HCT116 (cell line): ENCODE data around the gene SVIL. TPM values are rescaled to one million over a fixed set of nuclear protein-coding genes. Genes with fewer than 3 reads are reported as not detected.
A peak's percentile ranks its signal among the peaks of the same experiment; 100 is the strongest.

Experiments
- ATAC-seq: fragments of 200-7000 bp; cut with Tn5 transposase; 2 replicates; pipeline ENCODE4 v1.9.1; 2020; ENCODE audit warnings: mild to moderate bottlenecking, moderate library complexity
- Bru-seq: library from RNA; stranded (reverse); fragments of 400-500 nt; gene quantifications from one replicate; lab custom pipeline; 2021; lab: Mats Ljungman, UMichigan
- BruChase-seq, 2 experiments: library from RNA; stranded (reverse); fragments of 400-500 nt; gene quantifications; one replicate each; lab custom pipeline; 2021; lab: Mats Ljungman, UMichigan
- BruUV-seq: library from RNA; stranded (reverse); fragments of 400-500 nt; replicated peaks from 2 replicates; lab custom pipeline; 2021; lab: Mats Ljungman, UMichigan
- CTCF ChIA-PET: fragments of 300-600 bp; sonication (Branson Sonifier 250); formaldehyde crosslinking; loops from one replicate; lab custom pipeline; 2021; ENCODE audit warnings: antibody characterized with exemption; lab: Charles Lee
- POLR2A ChIA-PET: fragments of 300-600, 350-600 bp; sonication (Branson Sonifier 250); formaldehyde crosslinking; loops from one replicate; lab custom pipeline; 2021; ENCODE audit warnings: antibody characterized with exemption; lab: Charles Lee
- RAD21 ChIA-PET, 2 experiments: fragments of 300-600 bp; sonication (Branson Sonifier 250); formaldehyde crosslinking; loops; one replicate each; lab custom pipeline; 2023; ENCODE audit warnings: low total read pairs in 2 of 2; ENCODE audit not compliant: uncharacterized antibody in 2 of 2, unreplicated experiment in 2 of 2, low non-redundant PET in 1 of 2; lab: Charles Lee
- DNase-seq: peaks from one replicate; pipeline ENCODE4 v3.0.0-alpha.2; 2010; ENCODE audit warnings: low read depth, low spot score
- H2AFZ ChIP-seq: fragments of 200-600 bp; shearing (Covaris generic), sonication (generic); 2 replicates; pipeline ENCODE4 v1.6.1; 2017; ENCODE audit warnings: low read depth, mixed run types, mixed read lengths, antibody characterized with exemption, low read length; ENCODE audit not compliant: poor library complexity, severe bottlenecking
- H3K27ac ChIP-seq: 2 replicates; pipeline ENCODE4 v1.5.1; 2012; ENCODE audit warnings: low read depth, low read length
- H3K27me3 ChIP-seq: fragments of 200-600 bp; sonication (generic); 2 replicates; pipeline ENCODE4 v1.6.1; 2016; ENCODE audit warnings: mixed run types, low read length, mixed read lengths; ENCODE audit not compliant: insufficient read depth
- H3K36me3 ChIP-seq, 2 experiments: fragments of 200-500 bp in 1 of 2; fragments of 200-600 bp in 1 of 2; sonication (Bioruptor generic) in 1 of 2; sonication (generic) in 1 of 2; 2 replicates each; pipeline versions ENCODE4 v1.5.1 to v1.6.1; 2014 to 2016; ENCODE audit warnings: low read length in 2 of 2, inconsistent platforms in 1 of 2, mixed read lengths in 1 of 2, mixed run types in 1 of 2; ENCODE audit not compliant: insufficient read depth in 2 of 2, control insufficient read depth in 1 of 2
- H3K4me1 ChIP-seq, 2 experiments: fragments of 200-600 bp in 1 of 2; sonication (generic) in 1 of 2; 2 replicates each; pipeline versions ENCODE4 v1.5.1 to v1.6.1; 2012 to 2017; ENCODE audit warnings: low read length in 2 of 2, inconsistent platforms in 1 of 2, mild to moderate bottlenecking in 1 of 2, mixed read lengths in 1 of 2, mixed run types in 1 of 2, moderate library complexity in 1 of 2; ENCODE audit not compliant: insufficient read depth in 2 of 2, control insufficient read depth in 1 of 2
- H3K4me2 ChIP-seq: fragments of 200-600 bp; sonication (generic); 2 replicates; pipeline ENCODE4 v1.6.1; 2017; ENCODE audit warnings: mixed run types, low read length, mixed read lengths
- H3K4me3 ChIP-seq, 2 experiments: fragments of 200-600 bp in 1 of 2; sonication (generic) in 1 of 2; replicated peaks in 1 of 2; 2 replicates each; pipeline ENCODE4 v1.5.1; 2011 to 2016; ENCODE audit warnings: low read length in 2 of 2, control low read depth in 1 of 2, low read depth in 1 of 2, mild to moderate bottlenecking in 1 of 2, mixed read lengths in 1 of 2, mixed run types in 1 of 2
- H3K79me2 ChIP-seq: fragments of 200-600 bp; sonication (generic); 2 replicates; pipeline ENCODE4 v1.6.1; 2017; ENCODE audit warnings: mild to moderate bottlenecking, mixed run types, low read length, moderate library complexity, mixed read lengths; ENCODE audit not compliant: insufficient read depth
- H3K9ac ChIP-seq: fragments of 200-600 bp; sonication (generic); 2 replicates; pipeline ENCODE4 v1.6.1; 2016; ENCODE audit warnings: low read length, mixed read lengths
- H3K9me2 ChIP-seq: fragments of 200-600 bp; sonication (generic), shearing (Covaris generic); 2 replicates; pipeline ENCODE4 v1.6.1; 2017; ENCODE audit warnings: mixed run types, mild to moderate bottlenecking, moderate library complexity; ENCODE audit not compliant: insufficient read depth
- H3K9me3 ChIP-seq, 2 experiments: fragments of 200-500 bp in 1 of 2; fragments of 200-600 bp in 1 of 2; sonication (Bioruptor generic) in 1 of 2; sonication (generic) in 1 of 2; 2 replicates each; pipeline ENCODE4 v1.6.1; 2014 to 2017; ENCODE audit warnings: low read length in 2 of 2, mixed read lengths in 2 of 2, inconsistent platforms in 1 of 2, low read depth in 1 of 2, mild to moderate bottlenecking in 1 of 2, mixed run types in 1 of 2, moderate library complexity in 1 of 2; ENCODE audit not compliant: control insufficient read depth in 1 of 2, insufficient read depth in 1 of 2
- H4K20me1 ChIP-seq: fragments of 200-600 bp; sonication (generic), shearing (Covaris generic); 2 replicates; pipeline ENCODE4 v1.6.1; 2017; ENCODE audit warnings: mixed run types, mild to moderate bottlenecking, moderate library complexity; ENCODE audit not compliant: insufficient read depth
- ATF3 ChIP-seq: IDR thresholded peaks from 2 replicates; pipeline ENCODE4 v1.6.1; 2012
- CBX3 ChIP-seq: IDR thresholded peaks from 2 replicates; pipeline ENCODE4 v1.6.1; 2012; ENCODE audit warnings: low read depth
- CEBPB ChIP-seq: IDR thresholded peaks from 2 replicates; pipeline ENCODE4 v1.6.1; 2012; ENCODE audit warnings: low read depth
- EGR1 ChIP-seq: IDR thresholded peaks from 2 replicates; pipeline ENCODE4 v1.6.1; 2012; ENCODE audit warnings: low read depth
- ELF1 ChIP-seq: IDR thresholded peaks from 2 replicates; pipeline ENCODE4 v1.6.1; 2012; ENCODE audit warnings: low read depth, borderline replicate concordance
- EZH2 ChIP-seq: fragments of 200-600 bp; sonication (generic); IDR thresholded peaks from 2 replicates; pipeline ENCODE4 v1.6.1; 2017; ENCODE audit warnings: antibody characterized with exemption, mixed run types
- EZH2phosphoT487 ChIP-seq: fragments of 200-600 bp; IDR thresholded peaks from 2 replicates; pipeline ENCODE4 v1.6.1; 2018; ENCODE audit warnings: antibody characterized with exemption, borderline replicate concordance
- FOSL1 ChIP-seq: IDR thresholded peaks from 2 replicates; pipeline ENCODE4 v1.6.1; 2012; ENCODE audit warnings: low read depth
- JUND ChIP-seq: IDR thresholded peaks from 2 replicates; pipeline ENCODE4 v1.6.1; 2012
- POLR2A ChIP-seq: IDR thresholded peaks from 2 replicates; pipeline ENCODE4 v1.7.0; 2011; ENCODE audit warnings: borderline replicate concordance; ENCODE audit not compliant: insufficient read depth, insufficient read length; ENCODE audit errors: extremely low read depth
- RAD21 ChIP-seq: IDR thresholded peaks from 2 replicates; pipeline ENCODE4 v1.6.1; 2012; ENCODE audit warnings: low read depth, mild to moderate bottlenecking
- REST ChIP-seq: IDR thresholded peaks from 2 replicates; pipeline ENCODE4 v1.6.1; 2012; ENCODE audit warnings: low read depth
- SP1 ChIP-seq: IDR thresholded peaks from 2 replicates; pipeline ENCODE4 v1.6.1; 2012; ENCODE audit warnings: low read depth
- SRF ChIP-seq: IDR thresholded peaks from 2 replicates; pipeline ENCODE4 v1.6.1; 2012; ENCODE audit warnings: low read depth
- TCF7L2 ChIP-seq: IDR thresholded peaks from 2 replicates; pipeline ENCODE4 v1.7.0; 2011; ENCODE audit warnings: borderline replicate concordance, inconsistent platforms; ENCODE audit not compliant: insufficient read depth, insufficient read length; ENCODE audit errors: extremely low read depth
- YY1 ChIP-seq: IDR thresholded peaks from 2 replicates; pipeline ENCODE4 v1.6.1; 2011; ENCODE audit warnings: low read length, low read depth, moderate library complexity, mild to moderate bottlenecking; ENCODE audit not compliant: insufficient replicate concordance; ENCODE audit errors: extremely low read depth
- ZFX ChIP-seq: fragments of 450-650 bp; IDR thresholded peaks from 2 replicates; pipeline ENCODE4 v1.6.1; 2017
- ZNF274 ChIP-seq: fragments of 200-500 bp; sonication (Bioruptor generic); IDR thresholded peaks from 2 replicates; pipeline ENCODE4 v1.6.1; 2014; ENCODE audit warnings: mild to moderate bottlenecking, low read depth, low read length, inconsistent platforms
- intact Hi-C: fragments of 100-400 bp; cut with micrococcal nuclease; formaldehyde crosslinking; loops from 2 replicates; pipeline ENCODE4 v1.10.0; 2022
- long read RNA-seq: library from polyadenylated mRNA; unstranded; transcript quantifications from one replicate; pipeline ENCODE4 v2.0.0, GENCODE V29; 2021; ENCODE audit not compliant: unreplicated experiment
- polyA plus RNA-seq: library from polyadenylated mRNA; unstranded; fragments of >200 nt; gene quantifications from 2 replicates; pipeline ENCODE4 v1.2.1, GENCODE V29; 2012; ENCODE audit warnings: missing spikeins
- total RNA-seq: library from RNA; stranded (reverse); gene quantifications from one replicate; pipeline ENCODE4 v1.2.1, GENCODE V29; 2021; ENCODE audit not compliant: unreplicated experiment
- TF ChIP-seq, protein P1 (sequence below): IDR thresholded peaks from 2 replicates; pipeline ENCODE4 v1.6.1; 2011; ENCODE audit warnings: mild to moderate bottlenecking, low read length, moderate library complexity; ENCODE audit not compliant: insufficient replicate concordance; ENCODE audit errors: extremely low read depth
- TF ChIP-seq, protein P2 (sequence below): IDR thresholded peaks from 2 replicates; pipeline ENCODE4 v1.6.1; 2012

SVIL gene
- 27.0 TPM for total RNA-seq
- polyA plus RNA-seq = 6.3 and 9.3 TPM in 2 replicates
- percentile 75 among the genes with signal in this experiment for Bru-seq, nascent RNA
- BruChase-seq, experiment 1, labeled RNA remaining after a 6-hour chase = percentile 65 among the genes with signal in this experiment
- BruChase-seq, experiment 2, labeled RNA remaining after a 2-hour chase = percentile 66 among the genes with signal in this experiment
- long read RNA-seq, partial matches to known transcripts = 9 of 19 reads
- long read RNA-seq, other reads (novel, unspliced or antisense) = 10 of 19 reads

DNA sequence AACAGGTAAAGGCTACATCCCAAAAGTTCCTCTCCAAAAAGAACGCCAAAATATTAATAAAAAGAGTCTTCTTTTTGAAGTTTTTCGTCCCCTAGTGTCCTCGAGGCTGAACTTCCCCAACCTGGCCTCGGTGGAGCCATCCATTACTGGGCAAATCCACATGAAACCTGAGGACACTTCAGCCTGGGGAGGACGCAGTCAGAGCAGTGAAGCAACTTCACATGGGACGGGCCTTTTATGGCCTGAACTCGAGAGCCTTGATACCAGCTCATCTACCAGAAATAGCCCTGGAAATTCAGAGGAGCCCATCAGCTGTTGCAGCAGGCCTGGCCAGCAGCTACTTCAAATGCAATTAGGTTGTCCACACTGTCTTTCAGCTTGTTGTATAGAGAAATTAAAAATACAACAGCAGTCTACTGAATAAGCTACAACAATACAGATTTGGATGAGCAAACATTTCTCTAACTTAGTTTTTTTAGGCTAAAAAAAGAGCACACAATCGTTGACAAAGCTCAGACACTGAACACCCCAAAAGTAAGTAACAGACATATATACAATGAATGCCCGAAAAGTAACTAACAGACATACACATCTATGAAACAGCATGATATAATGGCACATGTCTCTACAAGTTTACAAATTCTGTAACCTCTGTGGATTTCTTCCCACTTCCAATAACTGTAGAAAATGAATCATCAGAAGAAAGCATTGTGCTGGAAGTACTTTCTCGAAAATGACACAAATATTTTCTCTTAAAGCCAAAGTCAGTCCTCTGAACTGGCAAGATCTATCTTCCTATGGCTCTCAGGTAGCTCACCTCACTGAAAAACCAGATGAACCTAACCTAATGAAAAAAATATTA lies at the start of gene SVIL:
Gene SVIL, minus strand, starts transcription at position 208 of the 862 bp plus-strand sequence. CDS start 79,913 bp downstream, outside the sequence.
- ChIA-PET POLR2A (interaction anchor here (1.0 to 1.2 kb wide), 2 partner anchors 11 to 45 kb away, joined by 3 to 5 read pairs; no protein-coding TSS in a partner anchor), CTCF (interaction anchor here (1.1 kb wide), 1 partner anchor 8 kb away, joined by 3 read pairs; no protein-coding TSS in a partner anchor), RAD21 (no interaction called here)
- Histone ChIP-seq H3K4me1 (peaks cover 50 to 57% of the 10 kb centered on the region in 2 experiments), H3K27me3 (no peaks in the 10 kb centered on the region), H3K9me2 (no peaks in the 10 kb centered on the region), H4K20me1 (no peaks in the 10 kb centered on the region), H3K4me2 (peak within 1 kb of the TSS; percentile 68), H3K79me2 (peaks cover 21% of the 10 kb centered on the region; the same call in 1 of the 2 replicates), H2AFZ (no peak within 1 kb of the TSS), H3K4me3 (peak within 1 kb of the TSS; percentile 20 to 45), H3K9me3 (no peaks in the 10 kb centered on the region), H3K27ac (peak within 1 kb of the TSS; percentile 47), H3K9ac (peak within 1 kb of the TSS; percentile 45), H3K36me3 (no peaks in the 10 kb centered on the region; a peak in 1 of 4 replicates)
- intact Hi-C loops = no loop called here
- ATAC-seq (peak; percentile 70), DNase-seq (no peak)
- BruUV-seq = no TSS peak
- no peak; the same call in 1 of the 2 replicates for TF ChIP-seq CEBPB
- TF ChIP-seq ATF3 = no peak
- TF ChIP-seq, protein P1, sequence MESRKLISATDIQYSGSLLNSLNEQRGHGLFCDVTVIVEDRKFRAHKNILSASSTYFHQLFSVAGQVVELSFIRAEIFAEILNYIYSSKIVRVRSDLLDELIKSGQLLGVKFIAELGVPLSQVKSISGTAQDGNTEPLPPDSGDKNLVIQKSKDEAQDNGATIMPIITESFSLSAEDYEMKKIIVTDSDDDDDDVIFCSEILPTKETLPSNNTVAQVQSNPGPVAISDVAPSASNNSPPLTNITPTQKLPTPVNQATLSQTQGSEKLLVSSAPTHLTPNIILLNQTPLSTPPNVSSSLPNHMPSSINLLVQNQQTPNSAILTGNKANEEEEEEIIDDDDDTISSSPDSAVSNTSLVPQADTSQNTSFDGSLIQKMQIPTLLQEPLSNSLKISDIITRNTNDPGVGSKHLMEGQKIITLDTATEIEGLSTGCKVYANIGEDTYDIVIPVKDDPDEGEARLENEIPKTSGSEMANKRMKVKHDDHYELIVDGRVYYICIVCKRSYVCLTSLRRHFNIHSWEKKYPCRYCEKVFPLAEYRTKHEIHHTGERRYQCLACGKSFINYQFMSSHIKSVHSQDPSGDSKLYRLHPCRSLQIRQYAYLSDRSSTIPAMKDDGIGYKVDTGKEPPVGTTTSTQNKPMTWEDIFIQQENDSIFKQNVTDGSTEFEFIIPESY = no peak
- TF ChIP-seq EZH2phosphoT487 = no peak
- no peak; the same call in 1 of the 2 replicates for TF ChIP-seq SP1
- TF ChIP-seq POLR2A = no peak
- TF ChIP-seq FOSL1 = no peak
- TF ChIP-seq SRF = peak; percentile 90
- TF ChIP-seq REST = no peak
- no peak for TF ChIP-seq TCF7L2
- TF ChIP-seq EGR1 = no peak
- TF ChIP-seq ZNF274 = no peak
- no peak for TF ChIP-seq ELF1
- TF ChIP-seq CBX3 = no peak
- TF ChIP-seq RAD21 = no peak
- TF ChIP-seq ZFX = no peak
- TF ChIP-seq YY1 = peak; percentile 24
- TF ChIP-seq JUND = 0 out of 2 replicates have a peak, but pooled peaks have one; percentile 27
- TF ChIP-seq, protein P2, sequence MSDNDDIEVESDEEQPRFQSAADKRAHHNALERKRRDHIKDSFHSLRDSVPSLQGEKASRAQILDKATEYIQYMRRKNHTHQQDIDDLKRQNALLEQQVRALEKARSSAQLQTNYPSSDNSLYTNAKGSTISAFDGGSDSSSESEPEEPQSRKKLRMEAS = peak; percentile 41; the same call in 1 of the 2 replicates
- TF ChIP-seq EZH2 = no peak
